GM10847 (cell line): ENCODE data around the gene SYNGAP1.

Experiments
- POLR2A ChIP-seq: IDR thresholded peaks from 2 replicates; pipeline ENCODE4 v1.6.1; 2011; ENCODE audit not compliant: insufficient read length; ENCODE audit errors: extremely low read depth

SYNGAP1 gene

DNA sequence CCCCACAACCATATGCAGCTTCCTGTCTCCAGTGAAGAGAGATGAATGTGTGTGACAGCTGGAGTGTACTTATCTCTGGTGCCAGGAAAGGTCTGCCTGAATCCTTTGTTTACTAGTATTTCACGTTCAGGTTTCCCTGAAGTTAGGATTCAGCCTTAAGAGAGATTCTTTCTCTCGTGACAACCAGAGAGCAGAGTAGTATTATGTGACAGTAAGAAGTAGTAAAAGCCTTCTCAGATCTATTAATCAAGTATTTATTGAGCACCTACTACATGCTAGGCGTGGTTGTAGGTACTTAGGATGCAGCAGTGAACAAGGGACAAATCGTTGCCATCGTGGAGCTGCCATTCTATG is 27.3 kb upstream of the SYNGAP1 start:
- TF ChIP-seq POLR2A = no peak

GRCh38 chr6:33392979-33393378 is 26.9 kb upstream of the SYNGAP1 start:
- TF ChIP-seq POLR2A = no peak

GRCh38 chr6:33397541-33397940 is 22.3 kb upstream of the SYNGAP1 start:
- TF ChIP-seq POLR2A = no peak

DNA sequence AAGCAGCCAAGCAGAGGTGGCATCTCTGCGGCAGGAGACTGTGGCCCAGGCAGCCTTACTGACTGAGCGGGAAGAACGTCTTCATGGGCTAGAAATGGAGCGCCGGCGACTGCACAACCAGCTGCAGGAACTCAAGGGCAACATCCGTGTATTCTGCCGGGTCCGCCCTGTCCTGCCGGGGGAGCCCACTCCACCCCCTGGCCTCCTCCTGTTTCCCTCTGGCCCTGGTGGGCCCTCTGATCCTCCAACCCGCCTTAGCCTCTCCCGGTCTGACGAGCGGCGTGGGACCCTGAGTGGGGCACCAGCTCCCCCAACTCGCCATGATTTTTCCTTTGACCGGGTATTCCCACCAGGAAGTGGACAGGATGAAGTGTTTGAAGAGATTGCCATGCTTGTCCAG is 15.0 kb upstream of the SYNGAP1 start:
- TF ChIP-seq POLR2A = no peak

DNA sequence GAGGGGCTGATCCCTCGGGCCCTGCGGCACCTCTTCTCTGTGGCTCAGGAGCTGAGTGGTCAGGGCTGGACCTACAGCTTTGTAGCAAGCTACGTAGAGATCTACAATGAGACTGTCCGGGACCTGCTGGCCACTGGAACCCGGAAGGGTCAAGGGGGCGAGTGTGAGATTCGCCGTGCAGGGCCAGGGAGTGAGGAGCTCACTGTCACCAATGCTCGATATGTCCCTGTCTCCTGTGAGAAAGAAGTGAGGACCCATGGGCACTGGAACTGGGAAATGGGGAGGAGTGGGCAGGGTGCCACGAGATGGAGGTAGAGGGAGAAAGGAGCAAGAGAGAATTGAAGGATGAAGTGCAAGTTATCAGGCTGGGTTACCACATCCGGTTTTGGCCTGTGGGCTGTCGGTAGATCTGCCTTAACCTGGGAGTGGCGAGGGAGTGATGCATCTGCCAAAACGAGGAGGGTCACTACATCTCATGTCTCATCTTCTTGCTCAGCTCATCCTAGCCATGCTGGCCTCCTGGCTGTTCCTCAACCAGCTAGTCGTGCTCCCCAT is 14.4 kb upstream of the SYNGAP1 start:
- TF ChIP-seq POLR2A = no peak

DNA sequence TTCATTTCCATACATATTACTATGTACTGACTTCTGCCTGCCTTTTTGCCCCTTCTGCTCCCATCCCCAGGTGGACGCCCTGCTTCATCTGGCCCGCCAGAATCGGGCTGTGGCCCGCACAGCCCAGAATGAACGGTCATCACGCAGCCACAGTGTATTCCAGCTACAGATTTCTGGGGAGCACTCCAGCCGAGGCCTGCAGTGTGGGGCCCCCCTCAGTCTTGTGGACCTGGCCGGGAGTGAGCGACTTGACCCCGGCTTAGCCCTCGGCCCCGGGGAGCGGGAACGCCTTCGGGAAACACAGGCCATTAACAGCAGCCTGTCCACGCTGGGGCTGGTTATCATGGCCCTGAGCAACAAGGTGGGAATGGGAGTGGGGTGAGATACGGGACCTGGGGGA is 13.7 kb upstream of the SYNGAP1 start:
- no peak for TF ChIP-seq POLR2A

DNA sequence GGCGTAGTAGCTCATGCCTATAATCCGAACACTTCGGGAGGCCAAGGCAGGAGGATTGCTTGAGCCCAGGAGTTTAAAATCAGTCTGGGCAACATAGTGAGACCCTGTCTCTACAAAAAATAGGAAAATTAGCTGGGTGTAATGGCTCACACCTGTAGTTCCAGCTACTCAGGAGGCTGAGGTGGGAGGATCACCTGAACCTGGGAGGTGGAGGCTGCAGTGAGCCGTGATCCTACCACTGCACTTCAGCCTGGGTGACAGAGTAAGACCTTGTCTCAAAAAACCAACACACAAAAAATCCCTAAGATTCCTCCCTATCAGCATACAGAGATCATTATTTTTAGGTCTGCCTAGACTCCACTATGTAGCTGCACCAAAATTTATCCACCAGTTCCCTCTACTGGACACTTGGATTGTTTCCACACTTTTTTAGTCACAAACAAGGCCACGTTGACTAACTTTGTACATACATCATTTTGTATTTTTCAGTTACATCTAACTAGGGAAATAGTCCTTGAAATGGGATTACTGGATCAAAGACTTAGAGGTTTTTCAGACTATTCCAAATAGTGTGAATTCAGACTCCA is 12.6 kb upstream of the SYNGAP1 start:
- no peak for TF ChIP-seq POLR2A

DNA sequence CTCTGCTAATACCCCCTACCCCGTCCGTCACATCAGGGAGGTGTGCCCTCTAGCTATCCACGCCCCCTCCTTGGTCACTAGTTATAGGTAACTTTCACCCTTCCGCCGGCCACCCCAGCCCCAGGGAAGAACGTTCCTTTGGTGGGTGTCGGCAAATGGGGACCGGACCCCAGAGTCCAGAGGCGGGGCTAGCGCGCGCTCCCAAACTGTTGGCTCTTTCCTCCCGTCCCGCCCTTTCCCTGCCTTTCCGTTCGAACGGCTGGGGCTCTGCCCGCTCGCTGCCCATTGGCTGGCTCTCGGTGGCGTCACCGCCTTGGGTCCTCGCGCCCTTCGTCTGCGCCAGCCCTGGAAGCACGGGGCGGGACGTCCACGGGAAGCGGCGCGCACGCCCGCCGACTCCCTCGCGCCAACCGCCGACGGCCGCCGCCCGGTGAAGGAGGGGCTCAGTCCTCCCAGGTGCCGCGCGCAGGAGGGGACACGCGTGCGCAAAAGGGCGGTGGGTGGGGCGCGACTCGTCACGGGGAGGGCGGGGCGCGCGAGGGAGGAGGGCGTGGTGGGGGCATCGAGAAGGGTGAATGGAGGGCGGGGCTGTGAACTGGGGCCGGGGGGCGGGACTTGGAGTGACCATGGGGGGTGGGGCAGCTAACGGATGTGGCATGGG is 9.7 kb upstream of the SYNGAP1 start:
- peak; percentile 33 for TF ChIP-seq POLR2A

DNA sequence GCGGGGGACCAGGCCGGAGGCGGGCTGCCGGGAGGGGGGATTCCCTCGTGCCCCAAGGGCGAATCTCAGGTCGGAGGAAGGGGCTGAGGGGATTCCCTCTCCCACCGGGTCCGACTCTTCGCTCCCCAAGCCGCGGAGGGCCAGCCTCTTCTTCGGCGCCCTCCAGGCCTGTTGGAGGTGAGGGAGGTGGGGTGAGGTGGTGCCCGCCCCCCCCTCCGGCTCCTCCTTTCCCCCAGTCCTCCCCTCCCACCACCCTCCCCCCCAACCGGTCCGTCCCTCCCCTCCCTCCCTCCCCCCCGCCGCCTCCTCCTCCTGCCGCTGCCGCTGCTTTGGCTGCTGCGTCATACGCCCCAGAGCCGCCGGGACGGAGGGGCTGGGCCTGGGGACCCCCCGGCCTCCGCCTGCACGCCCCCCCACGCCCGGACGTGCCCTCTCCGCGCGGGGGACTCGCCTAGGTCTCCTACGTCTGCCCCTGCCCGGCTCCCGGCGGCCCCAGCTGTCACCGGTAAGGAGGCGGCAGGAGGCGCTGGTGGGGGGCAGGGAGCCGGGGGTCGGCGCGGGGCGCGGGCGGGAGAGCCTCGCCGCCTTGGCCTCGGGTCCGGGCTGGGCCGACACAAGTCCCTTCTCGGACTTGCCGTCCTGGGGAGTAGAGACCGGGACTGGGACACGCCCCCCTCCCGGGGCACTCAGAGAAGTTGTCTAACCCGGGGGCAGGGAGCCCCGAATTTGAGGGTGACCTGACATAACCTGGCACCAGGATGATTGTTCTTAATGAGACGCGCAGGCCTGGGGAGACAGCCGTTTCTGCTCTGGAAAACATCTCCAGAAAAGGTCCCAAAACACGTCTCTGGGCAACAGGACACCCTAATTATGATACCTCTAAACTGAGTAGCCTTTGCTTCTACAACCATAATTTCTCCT is 8.9 kb upstream of the SYNGAP1 start, which contains the start of gene PHF1:
PHF1 (plus strand) TSS at position 304 of the 921 bp plus-strand sequence. CDS start 1,250 bp downstream, outside the sequence.
- peak; percentile 52 for TF ChIP-seq POLR2A

GRCh38 chr6:33411632-33412005 is 8.2 kb upstream of the SYNGAP1 start:
- TF ChIP-seq POLR2A = no peak

DNA sequence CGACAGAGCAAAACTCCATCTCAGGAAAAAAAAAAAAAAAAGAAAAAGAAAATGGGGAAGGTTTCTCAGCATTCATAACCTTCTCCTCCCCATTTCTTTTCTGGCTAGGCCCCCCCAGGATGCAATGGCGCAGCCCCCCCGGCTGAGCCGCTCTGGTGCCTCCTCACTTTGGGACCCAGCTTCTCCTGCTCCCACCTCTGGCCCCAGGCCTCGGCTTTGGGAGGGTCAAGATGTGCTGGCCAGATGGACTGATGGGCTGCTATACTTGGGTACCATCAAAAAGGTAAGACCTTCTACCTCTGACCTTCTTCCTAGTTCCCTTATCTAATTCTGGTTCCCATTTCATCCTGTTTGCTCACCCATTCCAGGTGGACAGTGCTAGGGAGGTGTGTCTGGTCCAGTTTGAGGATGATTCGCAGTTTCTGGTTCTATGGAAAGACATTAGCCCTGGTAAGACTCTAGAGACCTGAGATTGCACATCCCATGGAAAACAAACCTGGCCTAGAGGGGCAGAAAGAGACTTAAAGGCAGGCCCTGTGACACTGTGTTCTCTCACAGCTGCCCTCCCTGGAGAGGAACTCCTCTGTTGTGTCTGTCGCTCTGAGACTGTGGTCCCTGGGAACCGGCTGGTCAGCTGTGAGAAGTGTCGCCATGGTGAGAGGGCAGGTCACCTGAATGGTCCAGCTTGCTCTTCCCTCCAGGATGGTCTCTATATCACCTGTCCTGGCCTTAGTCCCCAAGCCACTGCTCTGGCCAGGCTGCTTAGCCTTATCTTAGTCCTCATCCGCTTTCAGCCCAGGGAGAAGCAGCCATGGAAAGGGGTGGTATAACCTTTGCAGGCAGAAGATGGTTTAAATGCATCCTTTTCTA is 7.5 kb upstream of the SYNGAP1 start:
- no peak for TF ChIP-seq POLR2A

- TF ChIP-seq POLR2A = no peak
Measured at GRCh38 chr6:33413241-33414120, 6.4 kb upstream of the SYNGAP1 start.

- no peak for TF ChIP-seq POLR2A
Measured at GRCh38 chr6:33414592-33415271, 5.1 kb upstream of the SYNGAP1 start.
